Activated T-cell treated with anti-CD3 and anti-CD28 coated beads, Interleukin-2, amount 50 U/mL, for 72 hours (primary cell): ENCODE data around the gene CLEC19A. TPM values are rescaled to one million over a fixed set of nuclear protein-coding genes. Genes with fewer than 3 reads are reported as not detected.

Experiments
- ATAC-seq, 2 donors: fragments of 150-1000 bp; cut with Tn5 transposase; replicated peaks in 1 of 2; 2 replicates each; pipeline ENCODE4 v1.10.0; 2021; ENCODE audit warnings: moderate library complexity in 2 of 2, mild to moderate bottlenecking in 1 of 2
- DNase-seq, 2 donors: peaks; one replicate each; pipeline ENCODE4 v3.0.0; 2021 to 2022; ENCODE audit warnings: mixed read lengths in 1 of 2
- H3K27ac Mint-ChIP-seq: one replicate; pipeline ENCODE4 v1.8.0; 2022; ENCODE audit warnings: mild to moderate bottlenecking, moderate library complexity, mixed read lengths
- H3K27me3 Mint-ChIP-seq: one replicate; pipeline ENCODE4 v1.8.0; 2022; ENCODE audit warnings: low read depth, mixed read lengths
- H3K36me3 Mint-ChIP-seq, 2 donors: one replicate each; pipeline ENCODE4 v1.8.0; 2022; ENCODE audit warnings: mixed read lengths in 2 of 2, mild to moderate bottlenecking in 1 of 2; ENCODE audit not compliant: insufficient read depth in 2 of 2
- H3K4me1 Mint-ChIP-seq: one replicate; pipeline ENCODE4 v1.8.0; 2022; ENCODE audit warnings: low read depth, mixed read lengths
- H3K4me3 Mint-ChIP-seq, 2 donors: one replicate each; pipeline ENCODE4 v1.8.0; 2022; ENCODE audit warnings: mild to moderate bottlenecking in 2 of 2, mixed read lengths in 2 of 2, moderate library complexity in 2 of 2
- H3K9me3 Mint-ChIP-seq, 2 donors: one replicate each; pipeline ENCODE4 v1.8.0; 2022; ENCODE audit warnings: mixed read lengths in 2 of 2
- total RNA-seq, 2 donors: library from RNA; stranded (reverse); gene quantifications; one replicate each; pipeline ENCODE4 v1.2.3, GENCODE V29; 2022

Gene CLEC19A
- total RNA-seq, 2 donors from 2014 or later = not detected

DNA sequence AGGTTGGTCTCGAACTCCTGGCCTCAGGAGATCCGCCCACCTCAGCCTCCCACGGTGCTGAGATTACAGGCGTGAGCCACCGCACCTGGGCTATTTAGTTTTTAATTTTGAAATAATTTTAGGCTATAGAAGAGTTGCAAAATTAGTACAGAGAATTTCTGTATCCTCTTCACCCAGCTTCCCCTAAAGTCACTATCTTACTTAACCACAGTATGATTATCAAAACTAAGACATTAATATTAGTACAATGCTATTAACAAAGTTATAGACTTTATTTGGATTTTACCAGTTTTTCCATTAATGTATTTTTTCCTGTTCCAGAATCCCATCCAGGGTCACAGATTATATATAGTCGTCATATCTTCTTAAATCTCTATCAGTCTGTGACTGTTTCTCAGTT lies 62.6 kb downstream of the CLEC19A start:
- no peak overlapping the region for H3K27ac Mint-ChIP-seq
- no peaks in the 10 kb centered on the region for H3K36me3 Mint-ChIP-seq
- DNase-seq (no peak), ATAC-seq (no peak)
- H3K9me3 Mint-ChIP-seq = no peaks in the 10 kb centered on the region
- H3K4me3 Mint-ChIP-seq = no peak overlapping the region
- H3K27me3 Mint-ChIP-seq = peaks cover 19% of the 10 kb centered on the region
- no peaks in the 10 kb centered on the region for H3K4me1 Mint-ChIP-seq

DNA sequence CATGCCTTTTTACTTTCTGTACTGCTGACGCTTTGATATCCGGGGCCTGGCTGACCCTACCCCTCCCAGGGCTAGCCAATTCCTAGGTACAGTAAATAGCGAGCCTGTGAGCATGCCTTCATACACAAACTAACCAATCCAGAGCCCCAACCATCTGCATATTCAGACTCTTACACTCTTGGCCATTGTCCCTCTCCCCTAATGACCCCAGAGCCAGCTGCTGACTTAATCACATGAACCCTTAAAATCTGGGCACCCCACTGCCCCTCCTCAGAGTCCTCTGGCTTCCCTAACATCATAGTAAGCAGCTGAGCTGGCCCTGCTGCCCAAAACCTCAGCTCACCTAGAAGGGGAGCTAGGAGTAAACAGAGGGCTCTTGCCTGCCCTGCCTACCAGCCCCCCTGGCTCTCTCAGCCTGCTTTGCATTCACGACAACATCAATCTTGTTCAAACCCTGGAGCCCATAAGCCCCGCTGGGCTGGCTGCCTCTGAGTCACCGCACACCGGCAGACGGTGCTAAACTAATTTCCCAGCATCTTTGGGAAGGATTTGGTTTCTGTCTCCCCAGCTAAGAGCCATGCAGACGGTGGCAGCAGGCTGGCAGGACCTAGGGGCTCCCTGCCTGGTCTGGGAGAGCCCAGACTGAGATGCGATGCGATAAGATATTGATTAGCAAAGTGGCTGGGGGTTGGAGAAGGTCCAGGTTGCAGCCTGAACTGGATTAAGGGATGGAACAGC lies 63.2 kb downstream of the CLEC19A start:
- ATAC-seq (no peak), DNase-seq (no peak)
- H3K36me3 Mint-ChIP-seq = no peaks in the 10 kb centered on the region
- peaks cover 19% of the 10 kb centered on the region for H3K27me3 Mint-ChIP-seq
- H3K9me3 Mint-ChIP-seq = no peaks in the 10 kb centered on the region
- H3K4me3 Mint-ChIP-seq = no peak overlapping the region
- no peak overlapping the region for H3K27ac Mint-ChIP-seq
- H3K4me1 Mint-ChIP-seq = no peaks in the 10 kb centered on the region

DNA sequence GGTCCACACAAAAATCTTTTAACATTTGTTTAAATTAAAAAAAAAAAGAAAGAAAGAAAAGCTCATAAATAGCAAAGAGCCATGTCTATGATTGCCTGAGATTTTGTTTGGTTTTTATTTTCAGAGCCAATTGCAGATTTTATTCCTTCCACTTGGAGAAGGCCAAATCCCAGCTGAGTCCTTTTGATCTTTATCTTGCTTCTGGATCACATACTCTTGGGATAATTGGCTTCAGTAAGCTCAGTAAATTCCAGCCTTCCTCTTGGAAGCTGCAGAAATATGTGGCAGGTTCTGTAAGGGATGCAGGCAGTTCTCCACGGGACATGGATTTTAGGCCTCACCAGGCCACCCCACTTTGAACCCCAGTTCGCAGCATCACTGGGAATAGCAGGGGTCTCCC lies 68.8 kb downstream of the CLEC19A start:
- Mint-ChIP-seq H3K27me3 (no peaks in the 10 kb centered on the region), H3K4me1 (no peaks in the 10 kb centered on the region), H3K27ac (no peak overlapping the region), H3K9me3 (no peaks in the 10 kb centered on the region), H3K36me3 (no peaks in the 10 kb centered on the region), H3K4me3 (no peak overlapping the region)
- ATAC-seq = no peak
- no peak for DNase-seq

DNA sequence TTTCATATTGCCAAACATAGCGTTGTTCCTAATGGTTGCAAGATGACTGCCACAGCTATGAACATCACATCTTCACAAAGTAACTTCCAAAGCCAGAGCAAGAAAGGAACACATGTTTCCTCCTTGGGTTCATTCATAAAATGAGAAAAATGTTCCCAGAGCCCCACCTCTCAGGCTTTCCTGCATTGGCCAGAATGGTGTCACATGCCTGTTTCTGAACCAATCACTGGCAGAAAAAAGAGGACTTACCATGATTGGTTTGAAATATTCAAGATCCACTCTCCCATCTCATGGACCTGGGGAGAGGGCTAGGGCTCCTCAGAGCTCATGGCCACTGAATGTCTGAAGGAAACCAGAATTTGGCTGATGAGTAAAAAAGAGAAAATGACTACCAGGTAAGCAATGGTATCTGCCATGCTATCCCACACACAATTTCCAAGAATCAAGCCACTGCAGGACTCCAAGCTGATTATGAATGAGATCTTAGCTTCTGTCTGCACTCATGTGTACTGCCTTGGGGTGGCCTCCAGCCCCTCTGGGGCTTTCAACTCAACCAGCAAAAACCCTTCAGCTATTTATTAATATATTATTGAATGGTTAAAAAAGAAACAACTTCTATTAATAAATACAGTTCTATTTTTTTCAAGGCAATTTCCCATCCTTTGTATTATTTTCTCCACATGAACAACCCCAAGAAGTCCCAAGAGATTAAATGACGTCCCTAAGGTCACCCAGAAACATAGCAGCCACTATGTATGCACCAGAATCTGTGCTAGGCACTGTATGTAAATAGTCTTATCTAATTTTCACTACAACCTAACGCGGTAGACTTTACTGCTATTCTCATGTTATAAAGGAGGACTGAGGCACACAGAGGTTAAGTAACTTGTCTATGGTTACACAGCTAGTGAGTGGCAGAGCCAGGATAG lies 70.8 kb downstream of the CLEC19A start:
- Mint-ChIP-seq H3K27ac (no peak overlapping the region), H3K4me1 (no peaks in the 10 kb centered on the region), H3K27me3 (no peaks in the 10 kb centered on the region), H3K4me3 (no peak overlapping the region), H3K36me3 (no peaks in the 10 kb centered on the region), H3K9me3 (no peaks in the 10 kb centered on the region)
- peak in 1 of 2 donors; percentile 1 for DNase-seq
- peak; percentile 73 to 75 for ATAC-seq

DNA sequence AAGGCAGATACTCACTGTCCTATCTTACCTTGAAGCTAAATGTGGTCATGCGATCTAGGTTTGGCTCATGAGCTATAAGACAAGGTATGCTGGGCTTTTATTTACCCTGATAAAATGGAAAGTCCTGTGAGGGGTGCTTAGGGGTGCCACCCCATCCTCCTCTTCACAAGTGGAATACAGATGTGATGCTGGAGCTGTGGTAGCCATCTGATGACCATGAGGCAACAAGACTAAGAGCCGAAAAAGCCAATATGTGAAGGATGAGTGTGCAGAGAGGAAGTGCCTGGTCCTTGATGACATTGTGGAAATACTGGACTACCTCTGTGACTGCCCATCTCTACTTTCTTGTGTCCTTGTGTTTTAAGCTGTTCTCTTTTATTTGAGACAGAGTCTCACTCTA lies 74.0 kb downstream of the CLEC19A start:
- DNase-seq (no peak), ATAC-seq (no peak)
- Mint-ChIP-seq H3K9me3 (no peaks in the 10 kb centered on the region), H3K36me3 (no peaks in the 10 kb centered on the region), H3K27me3 (no peaks in the 10 kb centered on the region), H3K4me1 (no peaks in the 10 kb centered on the region), H3K4me3 (no peak overlapping the region), H3K27ac (no peak overlapping the region)

Other genes with a start within 250 kb of the CLEC19A start
- 10 to 100 TPM; 16.5 to 16.6 TPM for gene COQ7, start 218.1 kb upstream of the CLEC19A start, total RNA-seq
- 1 to 10 TPM; 6.7 to 9.3 TPM for gene ITPRIPL2, start 171.8 kb upstream of the CLEC19A start, total RNA-seq
- under 1 TPM; 0.36 to 0.39 TPM for gene SYT17, start 117.5 kb upstream of the CLEC19A start, total RNA-seq
- not detected for gene TMC5, start 132.2 kb downstream of the CLEC19A start, total RNA-seq
- 10 to 100 TPM; 26.3 TPM for gene GDE1, start 236.4 kb downstream of the CLEC19A start, total RNA-seq
- gene CCP110, start 238.2 kb downstream of the CLEC19A start, total RNA-seq = 10 to 100 TPM; 22.9 to 30.2 TPM